GM12878 (cell line): ENCODE results near the gene SORBS1. TPM values are rescaled to one million over a fixed set of nuclear protein-coding genes. Genes with fewer than 3 reads are reported as not detected.

Source experiments
- ATAC-seq: fragments of 200-7000 bp; cut with Tn5 transposase; 3 replicates; pipeline ENCODE4 v1.9.1; 2020; ENCODE audit warnings: mild to moderate bottlenecking, moderate library complexity
- BruUV-seq: library from RNA; stranded (reverse); fragments of 400-500 nt; replicated peaks from 2 replicates; lab custom pipeline; 2021; lab: Mats Ljungman, UMichigan
- CTCF ChIA-PET: fragments of 300-600 bp; sonication (Branson Sonifier 250); formaldehyde crosslinking; extraction: SDS; loops from one replicate; lab custom pipeline; 2021; ENCODE audit warnings: inconsistent platforms; lab: Yijun Ruan, JAX
- POLR2A ChIA-PET: fragments of 350-600 bp; formaldehyde crosslinking; extraction: SDS; loops from one replicate; lab custom pipeline; 2021; ENCODE audit warnings: inconsistent platforms; lab: Charles Lee
- RAD21 ChIA-PET: fragments of 300-600 bp; sonication (Branson Sonifier 250); formaldehyde crosslinking; loops from one replicate; lab custom pipeline; 2023; ENCODE audit warnings: antibody characterized with exemption; ENCODE audit not compliant: unreplicated experiment; lab: Charles Lee
- SMC1A ChIA-PET: fragments of 300-600 bp; sonication (Branson Sonifier 250); formaldehyde crosslinking; loops from one replicate; lab custom pipeline; 2023; ENCODE audit not compliant: unreplicated experiment, uncharacterized antibody; lab: Charles Lee
- DNase-seq: peaks from one replicate; pipeline ENCODE4 v3.0.0-alpha.2; 2011; ENCODE audit warnings: low read depth, low spot score
- FAIRE-seq: peaks from 3 replicates; lab custom pipeline; 2011; peaks lifted over from hg19 to GRCh38; lab: Jason Lieb, UNC
- H2AFZ ChIP-seq: 2 replicates; pipeline ENCODE4 v1.6.0; 2011; ENCODE audit warnings: low read depth, low read length, control low read depth; ENCODE audit not compliant: control insufficient read depth
- H3K27ac ChIP-seq: 2 replicates; pipeline ENCODE4 v1.5.1; 2011; ENCODE audit warnings: control low read depth; ENCODE audit not compliant: control insufficient read depth, insufficient read depth
- H3K27me3 ChIP-seq, 2 experiments: replicated peaks in 1 of 2; 2 replicates each; pipeline versions ENCODE4 v1.6.0 to v1.6.1; 2011; ENCODE audit warnings: low read length in 1 of 2; ENCODE audit not compliant: control insufficient read depth in 2 of 2, insufficient read depth in 2 of 2
- H3K36me3 ChIP-seq, 2 experiments: 2 replicates each; pipeline ENCODE4 v1.5.1; 2011; ENCODE audit warnings: low read length in 1 of 2; ENCODE audit not compliant: control insufficient read depth in 2 of 2, insufficient read depth in 2 of 2
- H3K4me1 ChIP-seq: 2 replicates; pipeline ENCODE4 v1.6.1; 2011; ENCODE audit warnings: mild to moderate bottlenecking, low read length, moderate library complexity, mixed read lengths; ENCODE audit not compliant: control insufficient read depth, insufficient read depth
- H3K4me2 ChIP-seq: 2 replicates; pipeline ENCODE4 v1.6.0; 2011; ENCODE audit warnings: control low read depth; ENCODE audit not compliant: control insufficient read depth, insufficient read depth
- H3K4me3 ChIP-seq: fragments of 200-600 bp; sonication (generic); 2 replicates; pipeline ENCODE4 v1.5.1; 2016
- H3K79me2 ChIP-seq: 2 replicates; pipeline ENCODE4 v1.6.0; 2011; ENCODE audit warnings: low read length; ENCODE audit not compliant: control insufficient read depth, insufficient read depth
- H3K9ac ChIP-seq: 2 replicates; pipeline ENCODE4 v1.8.0; 2011; ENCODE audit warnings: low read length, control low read depth, mixed read lengths; ENCODE audit not compliant: control insufficient read depth, insufficient read depth
- H3K9me3 ChIP-seq: replicated peaks from 3 replicates; pipeline ENCODE4 v1.5.1; 2011; ENCODE audit warnings: mild to moderate bottlenecking, low read length; ENCODE audit not compliant: control insufficient read depth, insufficient read depth
- H4K20me1 ChIP-seq: 2 replicates; pipeline ENCODE4 v1.6.0; 2011; ENCODE audit not compliant: control insufficient read depth, insufficient read depth
- BMI1 ChIP-seq: fragments of 450-650 bp; IDR thresholded peaks from 2 replicates; pipeline ENCODE4 v1.6.1; 2016; ENCODE audit warnings: mild to moderate bottlenecking, moderate library complexity, borderline replicate concordance
- ESRRA ChIP-seq: IDR thresholded peaks from 2 replicates; pipeline ENCODE4 v1.6.1; 2012; ENCODE audit warnings: mild to moderate bottlenecking, low read length, improper control_type of control experiment
- HCFC1 ChIP-seq: fragments of 150-350 bp; IDR thresholded peaks from 2 replicates; pipeline ENCODE4 v1.6.1; 2014; ENCODE audit warnings: low read length
- HDGF ChIP-seq: fragments of 450-650 bp; IDR thresholded peaks from 2 replicates; pipeline ENCODE4 v1.6.1; 2016; ENCODE audit warnings: antibody characterized with exemption
- IKZF2 ChIP-seq, 2 experiments: fragments of 450-650 bp; IDR thresholded peaks; 2 replicates each; pipeline ENCODE4 v1.6.1; 2017; ENCODE audit warnings: mild to moderate bottlenecking in 2 of 2, moderate library complexity in 2 of 2
- MTA3 ChIP-seq: IDR thresholded peaks from 2 replicates; pipeline ENCODE4 v1.6.1; 2012; ENCODE audit warnings: low read length, inconsistent platforms, borderline replicate concordance
- NFYB ChIP-seq: IDR thresholded peaks from 2 replicates; pipeline ENCODE4 v1.6.1; 2011; ENCODE audit warnings: low read depth, mild to moderate bottlenecking, low read length, improper control_type of control experiment, moderate library complexity; ENCODE audit not compliant: insufficient read depth
- NR2C2 ChIP-seq: IDR thresholded peaks from 2 replicates; pipeline ENCODE4 v1.6.1; 2011; ENCODE audit warnings: borderline replicate concordance, low read depth; ENCODE audit not compliant: control insufficient read depth, insufficient read length
- RELA ChIP-seq: fragments of 450-650 bp; IDR thresholded peaks from 2 replicates; pipeline ENCODE4 v1.8.0; 2014; ENCODE audit warnings: borderline replicate concordance; ENCODE audit not compliant: partially characterized antibody
- RFX5 ChIP-seq: IDR thresholded peaks from 2 replicates; pipeline ENCODE4 v1.6.1; 2011; ENCODE audit warnings: low read depth, low read length, improper control_type of control experiment
- SMAD1 ChIP-seq: fragments of 450-650 bp; IDR thresholded peaks from 2 replicates; pipeline ENCODE4 v1.6.1; 2018; ENCODE audit warnings: mild to moderate bottlenecking, low read depth; ENCODE audit not compliant: partially characterized antibody
- SUPT20H ChIP-seq: IDR thresholded peaks from 2 replicates; pipeline ENCODE4 v1.6.1; 2011; ENCODE audit warnings: low read depth, mild to moderate bottlenecking, low read length, moderate library complexity, borderline replicate concordance; ENCODE audit not compliant: control insufficient read depth
- ZNF24 ChIP-seq: fragments of 450-650 bp; IDR thresholded peaks from 2 replicates; pipeline ENCODE4 v1.6.1; 2017; ENCODE audit warnings: antibody characterized with exemption, mild to moderate bottlenecking
- WGBS: methylation state at CpG from one replicate; pipeline ENCODE4 v1.1.6; 2016; ENCODE audit warnings: low lambda C conversion rate; ENCODE audit not compliant: insufficient replicate concordance, insufficient coverage; ENCODE audit errors: missing lambda C conversion rate; 5-methylcytosine and 5-hydroxymethylcytosine counted together
- in situ Hi-C: fragments of 300-500 bp; cut with MboI; formaldehyde crosslinking; loops from 9 replicates; pipeline ENCODE4 v1.14.3; 2018; ENCODE audit warnings: mixed read lengths
- intact Hi-C: fragments of 100-400 bp; cut with micrococcal nuclease; formaldehyde crosslinking; loops from one replicate; pipeline ENCODE4 v1.14.2; 2022; ENCODE audit not compliant: unreplicated experiment
- polyA plus RNA-seq, 11 experiments: library from polyadenylated mRNA; depleted of rRNA in 4 of 11; unstranded in 6 of 11; stranded (reverse) in 5 of 11; fragments of >200 nt; fragmentation: Nextera tagmentation in 4 of 11; fragmentation: Illumina TruSeq in 1 of 11; extraction: Ambion mirVana in 4 of 11; extraction: Trizol in 1 of 11; gene quantifications; 1 replicate in 1 of 11; 2 replicates in 10 of 11; pipeline versions ENCODE4 v1.2.1 to v1.2.3, GENCODE V29; 2011 to 2016; ENCODE audit warnings: inconsistent platforms in 2 of 11, missing spikeins in 2 of 11, low read depth in 1 of 11
- total RNA-seq, 4 experiments: library from RNA; depleted of rRNA in 3 of 4; stranded (reverse); fragments of >200 nt in 3 of 4; fragmentation: Illumina TruSeq in 1 of 4; extraction: Trizol in 1 of 4; gene quantifications; 2 replicates each; pipeline versions ENCODE4 v1.2.1 to v1.2.3, GENCODE V29; 2013 to 2021
- TF ChIP-seq, protein P1 (sequence below): IDR thresholded peaks from 2 replicates; pipeline ENCODE4 v1.6.1; 2012; ENCODE audit warnings: low read depth, low read length, improper control_type of control experiment
- TF ChIP-seq, protein P2 (sequence below): IDR thresholded peaks from 2 replicates; pipeline ENCODE4 v1.6.1; 2011; ENCODE audit warnings: low read depth, low read length, improper control_type of control experiment, borderline replicate concordance
- TF ChIP-seq, protein P3 (sequence below): fragments of 450-650 bp; IDR thresholded peaks from 2 replicates; pipeline ENCODE4 v1.6.1; 2017; ENCODE audit warnings: borderline replicate concordance
- TF ChIP-seq, protein P4 (sequence below): fragments of 150-350 bp; IDR thresholded peaks from 2 replicates; pipeline ENCODE4 v1.6.1; 2014; ENCODE audit warnings: mild to moderate bottlenecking, low read depth, low read length

Gene SORBS1
- total and polyA plus RNA-seq, 10 of the 15 experiments (the other 5 are each of a cell fraction or from before 2014, with no cell fraction given) = 0.13 to 0.75 (median 0.39) TPM

DNA sequence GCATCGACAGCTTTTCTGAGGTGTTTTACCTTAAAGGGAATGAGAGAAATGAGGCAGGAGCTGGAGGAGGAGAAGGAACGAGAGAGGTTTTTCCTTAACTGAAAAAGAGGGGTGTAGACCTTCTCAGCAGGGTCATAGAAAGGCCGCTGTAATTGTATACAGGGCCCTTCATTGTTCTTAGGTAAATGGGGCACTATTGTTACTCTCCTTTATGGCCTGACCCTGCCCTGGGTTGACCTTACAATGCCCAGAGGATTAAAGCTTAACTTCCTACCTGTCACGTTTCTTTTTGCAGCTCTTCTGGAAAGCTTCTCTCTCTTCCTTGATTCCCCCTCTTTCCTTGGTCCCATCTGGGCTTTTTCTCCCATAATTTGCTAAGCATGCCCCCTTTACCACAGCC lies 256.7 kb downstream of the SORBS1 start:
- ChIA-PET SMC1A (interaction anchor here (2.0 kb wide), 1 partner anchor 9 kb away, joined by 5 read pairs; no protein-coding TSS in a partner anchor), POLR2A (no interaction called here), RAD21 (no interaction called here), CTCF (interaction anchor here (0.8 kb wide), 1 partner anchor 56 kb away, joined by 3 read pairs; no protein-coding TSS in a partner anchor)
- intact Hi-C loops (no loop called here), in situ Hi-C loops (no loop called here)
- no TSS peak for BruUV-seq
- H3K27ac ChIP-seq = no peak overlapping the region
- H3K9ac ChIP-seq = no peak overlapping the region
- no peak overlapping the region for H3K4me2 ChIP-seq
- no peaks in the 10 kb centered on the region for H4K20me1 ChIP-seq
- H3K36me3 ChIP-seq = no peaks in the 10 kb centered on the region
- no peak for TF ChIP-seq NFYB
- no peak for TF ChIP-seq HDGF
- no peak for TF ChIP-seq ZNF24
- no peak for TF ChIP-seq RELA
- no peak for TF ChIP-seq HCFC1
- TF ChIP-seq SUPT20H = no peak
- TF ChIP-seq IKZF2 (IDR thresholded peaks at IDR 0.05) = no peak
- TF ChIP-seq, protein P1, sequence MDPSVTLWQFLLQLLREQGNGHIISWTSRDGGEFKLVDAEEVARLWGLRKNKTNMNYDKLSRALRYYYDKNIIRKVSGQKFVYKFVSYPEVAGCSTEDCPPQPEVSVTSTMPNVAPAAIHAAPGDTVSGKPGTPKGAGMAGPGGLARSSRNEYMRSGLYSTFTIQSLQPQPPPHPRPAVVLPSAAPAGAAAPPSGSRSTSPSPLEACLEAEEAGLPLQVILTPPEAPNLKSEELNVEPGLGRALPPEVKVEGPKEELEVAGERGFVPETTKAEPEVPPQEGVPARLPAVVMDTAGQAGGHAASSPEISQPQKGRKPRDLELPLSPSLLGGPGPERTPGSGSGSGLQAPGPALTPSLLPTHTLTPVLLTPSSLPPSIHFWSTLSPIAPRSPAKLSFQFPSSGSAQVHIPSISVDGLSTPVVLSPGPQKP = no peak
- TF ChIP-seq, protein P2, sequence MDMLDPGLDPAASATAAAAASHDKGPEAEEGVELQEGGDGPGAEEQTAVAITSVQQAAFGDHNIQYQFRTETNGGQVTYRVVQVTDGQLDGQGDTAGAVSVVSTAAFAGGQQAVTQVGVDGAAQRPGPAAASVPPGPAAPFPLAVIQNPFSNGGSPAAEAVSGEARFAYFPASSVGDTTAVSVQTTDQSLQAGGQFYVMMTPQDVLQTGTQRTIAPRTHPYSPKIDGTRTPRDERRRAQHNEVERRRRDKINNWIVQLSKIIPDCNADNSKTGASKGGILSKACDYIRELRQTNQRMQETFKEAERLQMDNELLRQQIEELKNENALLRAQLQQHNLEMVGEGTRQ = no peak
- no peak for TF ChIP-seq SMAD1
- no peak for TF ChIP-seq NR2C2
- TF ChIP-seq, protein P3, sequence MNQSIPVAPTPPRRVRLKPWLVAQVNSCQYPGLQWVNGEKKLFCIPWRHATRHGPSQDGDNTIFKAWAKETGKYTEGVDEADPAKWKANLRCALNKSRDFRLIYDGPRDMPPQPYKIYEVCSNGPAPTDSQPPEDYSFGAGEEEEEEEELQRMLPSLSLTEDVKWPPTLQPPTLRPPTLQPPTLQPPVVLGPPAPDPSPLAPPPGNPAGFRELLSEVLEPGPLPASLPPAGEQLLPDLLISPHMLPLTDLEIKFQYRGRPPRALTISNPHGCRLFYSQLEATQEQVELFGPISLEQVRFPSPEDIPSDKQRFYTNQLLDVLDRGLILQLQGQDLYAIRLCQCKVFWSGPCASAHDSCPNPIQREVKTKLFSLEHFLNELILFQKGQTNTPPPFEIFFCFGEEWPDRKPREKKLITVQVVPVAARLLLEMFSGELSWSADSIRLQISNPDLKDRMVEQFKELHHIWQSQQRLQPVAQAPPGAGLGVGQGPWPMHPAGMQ = no peak
- TF ChIP-seq, protein P4, sequence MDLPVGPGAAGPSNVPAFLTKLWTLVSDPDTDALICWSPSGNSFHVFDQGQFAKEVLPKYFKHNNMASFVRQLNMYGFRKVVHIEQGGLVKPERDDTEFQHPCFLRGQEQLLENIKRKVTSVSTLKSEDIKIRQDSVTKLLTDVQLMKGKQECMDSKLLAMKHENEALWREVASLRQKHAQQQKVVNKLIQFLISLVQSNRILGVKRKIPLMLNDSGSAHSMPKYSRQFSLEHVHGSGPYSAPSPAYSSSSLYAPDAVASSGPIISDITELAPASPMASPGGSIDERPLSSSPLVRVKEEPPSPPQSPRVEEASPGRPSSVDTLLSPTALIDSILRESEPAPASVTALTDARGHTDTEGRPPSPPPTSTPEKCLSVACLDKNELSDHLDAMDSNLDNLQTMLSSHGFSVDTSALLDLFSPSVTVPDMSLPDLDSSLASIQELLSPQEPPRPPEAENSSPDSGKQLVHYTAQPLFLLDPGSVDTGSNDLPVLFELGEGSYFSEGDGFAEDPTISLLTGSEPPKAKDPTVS = no peak
- no peak for TF ChIP-seq ESRRA
- no peak for TF ChIP-seq MTA3
- no peak for TF ChIP-seq BMI1
- no peak for TF ChIP-seq RFX5
- ATAC-seq (no peak), FAIRE-seq (no peak), DNase-seq (no peak)
- no peak overlapping the region for H2AFZ ChIP-seq
- H3K9me3 ChIP-seq = no peaks in the 10 kb centered on the region
- H3K4me1 ChIP-seq = peaks cover 13% of the 10 kb centered on the region
- H3K4me3 ChIP-seq = no peak overlapping the region
- no peaks in the 10 kb centered on the region for H3K27me3 ChIP-seq
- 58% methylated on average over 4 of the region's 4 CpGs for WGBS
- no peaks in the 10 kb centered on the region for H3K79me2 ChIP-seq
